Measurements from ENCODE around the gene FRMPD4.

Gene FRMPD4

GRCh38 chrX:12753366-12753765 is 615.1 kb downstream of the FRMPD4 start:
- no peak for DNase-seq (ENCODE audit: low read depth in 2 of 2)

GRCh38 chrX:12758291-12758690 is 620.0 kb downstream of the FRMPD4 start:
- DNase-seq (ENCODE audit: low read depth in 2 of 2): no peak

- no peak for DNase-seq (ENCODE audit: low read depth in 2 of 2)
These were observed 629.6 kb downstream of the FRMPD4 start for GRCh38 chrX:12767856-12768255.

- no peak for DNase-seq (ENCODE audit: low read depth in 2 of 2)
These were observed 630.2 kb downstream of the FRMPD4 start for GRCh38 chrX:12768491-12768890.

GRCh38 chrX:12770440-12770839 is 632.2 kb downstream of the FRMPD4 start:
- DNase-seq (ENCODE audit: low read depth in 2 of 2): no peak

- peak; percentile 30 to 36 for DNase-seq (ENCODE audit: low read depth in 2 of 2)
These were observed 633.3 kb downstream of the FRMPD4 start for GRCh38 chrX:12771445-12772069.
